Astrocyte of the spinal cord (primary cell): ENCODE results near the gene LARP7.

Source experiments
- DNase-seq: peaks from one replicate; pipeline ENCODE4 v3.0.0; 2011; ENCODE audit warnings: low read depth, low spot score
- H3K4me3 ChIP-seq: 2 replicates; pipeline ENCODE4 v1.5.1; 2011; ENCODE audit warnings: low read depth, mild to moderate bottlenecking, low read length, moderate library complexity
- CTCF ChIP-seq: IDR thresholded peaks from 2 replicates; pipeline ENCODE4 v1.5.1; 2012; ENCODE audit warnings: low read depth, mild to moderate bottlenecking, low read length, inconsistent platforms
- in situ Hi-C: cut with HindIII; loops from 2 replicates; pipeline ENCODE4 v1.10.0; 2017; ENCODE audit warnings: low sequenced_read_pairs

LARP7 gene

GRCh38 chr4:112673686-112674085, 36.7 kb downstream of the LARP7 start:
- DNase-seq = no peak
- H3K4me3 ChIP-seq = no peak overlapping the region
- TF ChIP-seq CTCF = no peak
- in situ Hi-C loops = no loop called here

GRCh38 chr4:112674376-112674775, 37.4 kb downstream of the LARP7 start:
- in situ Hi-C loops = no loop called here
- H3K4me3 ChIP-seq = no peak overlapping the region
- DNase-seq = no peak
- TF ChIP-seq CTCF = no peak

- no peak overlapping the region for H3K4me3 ChIP-seq
- in situ Hi-C loops = no loop called here
- no peak for DNase-seq
- no peak for TF ChIP-seq CTCF
These were observed 40.7 kb downstream of the LARP7 start for GRCh38 chr4:112677519-112678091.

GRCh38 chr4:112680996-112681395, 44.1 kb downstream of the LARP7 start:
- no peak for TF ChIP-seq CTCF
- in situ Hi-C loops = no loop called here
- no peak for DNase-seq
- no peak overlapping the region for H3K4me3 ChIP-seq

GRCh38 chr4:112693507-112693906, 56.6 kb downstream of the LARP7 start:
- in situ Hi-C loops = no loop called here
- no peak for TF ChIP-seq CTCF
- no peak overlapping the region for H3K4me3 ChIP-seq
- DNase-seq = no peak

GRCh38 chr4:112700679-112701078, 63.7 kb downstream of the LARP7 start:
- no peak for TF ChIP-seq CTCF
- no peak for DNase-seq
- in situ Hi-C loops = no loop called here

GRCh38 chr4:112702892-112703291, 65.9 kb downstream of the LARP7 start:
- no peak for TF ChIP-seq CTCF
- in situ Hi-C loops = no loop called here
- H3K4me3 ChIP-seq = no peak overlapping the region
- DNase-seq = no peak

More at GRCh38 chr4:112700679-112701078, 63.7 kb downstream of the LARP7 start:
- no peak overlapping the region for H3K4me3 ChIP-seq
